HepG2 (cell line): ENCODE data around the gene NUTF2. TPM values are rescaled to one million over a fixed set of nuclear protein-coding genes. Genes with fewer than 3 reads are reported as not detected.

ENCODE experiments used
- HNRNPL ChIP-seq: fragments of 200-400 bp; formaldehyde crosslinking; IDR thresholded peaks from 2 replicates; pipeline ENCODE4 v1.6.1; 2017; ENCODE audit warnings: mild to moderate bottlenecking, low read depth, low read length
- HOXA7 ChIP-seq: sonication (generic); formaldehyde crosslinking; IDR thresholded peaks from 2 replicates; pipeline ENCODE4 v1.8.1; 2022; ENCODE audit warnings: mild to moderate bottlenecking, missing genetic modification reagents, moderate library complexity
- IKZF4 ChIP-seq: sonication (generic); formaldehyde crosslinking; IDR thresholded peaks from 2 replicates; pipeline ENCODE4 v1.5.1; 2020; ENCODE audit warnings: borderline replicate concordance, mild to moderate bottlenecking, low read depth, missing genetic modification reagents; ENCODE audit errors: not compliant biosample characterization
- KDM5A ChIP-seq: fragments of 200-600 bp; sonication (generic); IDR thresholded peaks from 2 replicates; pipeline ENCODE4 v1.7.0; 2018; ENCODE audit warnings: antibody characterized with exemption, mild to moderate bottlenecking, low read length, borderline replicate concordance
- MIER3 ChIP-seq: IDR thresholded peaks from 2 replicates; pipeline ENCODE4 v1.6.1; 2016; ENCODE audit warnings: missing compliant biosample characterization, borderline replicate concordance
- PLSCR1 ChIP-seq: sonication (generic); formaldehyde crosslinking; IDR thresholded peaks from 2 replicates; pipeline ENCODE4 v1.5.0; 2020; ENCODE audit warnings: missing genetic modification reagents, mild to moderate bottlenecking, borderline replicate concordance
- RERE ChIP-seq: IDR thresholded peaks from 2 replicates; pipeline ENCODE4 v1.6.1; 2016; ENCODE audit warnings: low read depth, missing genetic modification reagents, missing compliant biosample characterization
- TBP ChIP-seq: sonication (generic); formaldehyde crosslinking; IDR thresholded peaks from 2 replicates; pipeline ENCODE4 v1.5.0; 2020; ENCODE audit warnings: missing genetic modification reagents
- TFDP1 ChIP-seq: IDR thresholded peaks from 2 replicates; pipeline ENCODE4 v1.6.1; 2016; ENCODE audit warnings: missing compliant biosample characterization, missing genetic modification reagents, borderline replicate concordance
- TGIF2 ChIP-seq: IDR thresholded peaks from 2 replicates; pipeline ENCODE4 v1.6.1; 2016; ENCODE audit warnings: control low read depth, missing compliant biosample characterization
- ZBTB7B ChIP-seq: sonication (generic); formaldehyde crosslinking; IDR thresholded peaks from 2 replicates; pipeline ENCODE4 v1.4.0; 2020; ENCODE audit warnings: missing genetic modification reagents
- ZNF121 ChIP-seq: sonication (generic); formaldehyde crosslinking; IDR thresholded peaks from 2 replicates; pipeline ENCODE4 v1.5.0; 2020; ENCODE audit warnings: mild to moderate bottlenecking, missing genetic modification reagents
- ZNF296 ChIP-seq: sonication (generic); formaldehyde crosslinking; conservative IDR thresholded peaks from 2 replicates; pipeline ENCODE4 v1.5.0; 2020; ENCODE audit warnings: mild to moderate bottlenecking, missing genetic modification reagents
- ZNF337 ChIP-seq: sonication (generic); formaldehyde crosslinking; IDR thresholded peaks from 2 replicates; pipeline ENCODE4 v1.5.1; 2020; ENCODE audit warnings: missing genetic modification reagents, low read depth, mild to moderate bottlenecking, borderline replicate concordance
- ZNF557 ChIP-seq: sonication (generic); formaldehyde crosslinking; IDR thresholded peaks from 2 replicates; pipeline ENCODE4 v1.4.0; 2020; ENCODE audit warnings: missing genetic modification reagents
- ZNF558 ChIP-seq: sonication (generic); formaldehyde crosslinking; IDR thresholded peaks from 2 replicates; pipeline ENCODE4 v1.9.0; 2022; ENCODE audit warnings: mild to moderate bottlenecking, missing genetic modification reagents, borderline replicate concordance
- ZNF567 ChIP-seq: sonication (generic); formaldehyde crosslinking; IDR thresholded peaks from 2 replicates; pipeline ENCODE4 v1.8.1; 2023; ENCODE audit warnings: mild to moderate bottlenecking, missing genetic modification reagents, borderline replicate concordance
- ZNF687 ChIP-seq: sonication (generic); formaldehyde crosslinking; IDR thresholded peaks from 2 replicates; pipeline ENCODE4 v1.5.1; 2020; ENCODE audit warnings: mild to moderate bottlenecking, missing genetic modification reagents, moderate library complexity
- polyA plus RNA-seq, 8 experiments: library from polyadenylated mRNA; depleted of rRNA in 3 of 8; stranded (reverse) in 7 of 8; unstranded in 1 of 8; fragments of >200 nt; fragmentation: Illumina TruSeq in 4 of 8; extraction: Trizol in 4 of 8; gene quantifications; 2 replicates each; pipeline versions ENCODE4 v1.2.1 to v1.2.3, GENCODE V29; 2011 to 2016; ENCODE audit warnings: low read depth in 4 of 8, missing spikeins in 1 of 8, mixed read lengths in 1 of 8; ENCODE audit not compliant: insufficient read depth in 1 of 8
- total RNA-seq, 5 experiments: library from RNA; depleted of rRNA; stranded (reverse); fragments of >200 nt; fragmentation: Illumina TruSeq; extraction: Trizol; gene quantifications; 2 replicates each; pipeline ENCODE4 v1.2.3, GENCODE V29; 2016; ENCODE audit warnings: low read depth in 1 of 5

Gene NUTF2
- total and polyA plus RNA-seq, 2 of the 13 experiments (the other 11 are each of a cell fraction or from before 2014, with no cell fraction given): 168 to 214 TPM

- TF ChIP-seq ZBTB7B (CRISPR knock-in tag): no peak
- no peak for TF ChIP-seq TFDP1 (CRISPR knock-in tag)
- no peak for TF ChIP-seq ZNF687 (CRISPR knock-in tag)
- 0 out of 2 replicates have a peak, but pooled peaks have one; percentile 15 for TF ChIP-seq MIER3 (CRISPR knock-in tag)
- TF ChIP-seq HNRNPL: no peak
- no peak for TF ChIP-seq ZNF337 (CRISPR knock-in tag)
- TF ChIP-seq ZNF567 (CRISPR knock-in tag): no peak
- TF ChIP-seq ZNF121 (CRISPR knock-in tag): no peak
- TF ChIP-seq IKZF4: no peak
- TF ChIP-seq ZNF558: no peak
- TF ChIP-seq ZNF296 (CRISPR knock-in tag): no peak
- no peak for TF ChIP-seq PLSCR1 (CRISPR knock-in tag)
- TF ChIP-seq ZNF557 (CRISPR knock-in tag): no peak
- TF ChIP-seq RERE (CRISPR knock-in tag): no peak
- TF ChIP-seq KDM5A: no peak
- no peak for TF ChIP-seq TBP (CRISPR knock-in tag)
- no peak for TF ChIP-seq HOXA7 (CRISPR knock-in tag)
- peak; percentile 95 for TF ChIP-seq TGIF2 (CRISPR knock-in tag)
Measured at GRCh38 chr16:67804853-67805542, 41.7 kb upstream of the NUTF2 start (continued).
